K562 (cell line): ENCODE results near the gene ZNF831. TPM values are rescaled to one million over a fixed set of nuclear protein-coding genes. Genes with fewer than 3 reads are reported as not detected.

Experiments
- ATAC-seq: fragments of 200-7000 bp; cut with Tn5 transposase; 3 replicates; pipeline ENCODE4 v1.9.1; 2020; ENCODE audit warnings: moderate library complexity
- BruUV-seq: library from RNA; stranded (reverse); fragments of 400-500 nt; replicated peaks from 2 replicates; lab custom pipeline; 2021; lab: Mats Ljungman, UMichigan
- CTCF ChIA-PET: fragments of 300-600 bp; formaldehyde crosslinking; extraction: SDS; loops from one replicate; lab custom pipeline; 2021; ENCODE audit warnings: low intra/inter-chr PET ratio; lab: Yijun Ruan, JAX
- POLR2A ChIA-PET: fragments of 300-600, 350-650 bp; sonication (Branson Sonifier 250); formaldehyde crosslinking; extraction: SDS; loops from one replicate; lab custom pipeline; 2021; ENCODE audit warnings: antibody characterized with exemption, inconsistent platforms; lab: Yijun Ruan, JAX
- DNase-seq, 4 experiments: peaks; one replicate each; pipeline versions ENCODE4 v3.0.0 to v3.0.0-alpha.2; 2011 to 2018; ENCODE audit warnings: low spot score in 3 of 4, mixed read lengths in 3 of 4; ENCODE audit errors: extremely low read depth in 1 of 4
- FAIRE-seq: peaks from 2 replicates; lab custom pipeline; 2011; peaks lifted over from hg19 to GRCh38; lab: Jason Lieb, UNC
- H2AFZ ChIP-seq: 2 replicates; pipeline ENCODE4 v1.6.0; 2011; ENCODE audit warnings: low read depth, low read length, control low read depth, inconsistent platforms
- H3K27ac ChIP-seq: fragments of 200-600 bp; 3 replicates; pipeline ENCODE4 v1.8.0; 2011; ENCODE audit warnings: low read depth, mild to moderate bottlenecking, control low read depth, inconsistent platforms, low read length, moderate library complexity, mixed read lengths; ENCODE audit errors: extremely low read depth
- H3K27me3 ChIP-seq, 2 experiments: fragments of 300-600 bp in 1 of 2; 2 replicates in 1 of 2; 3 replicates in 1 of 2; pipeline versions ENCODE4 v1.6.0 to v1.8.0; 2011; ENCODE audit warnings: inconsistent platforms in 2 of 2, low read length in 2 of 2, mild to moderate bottlenecking in 1 of 2, mixed read lengths in 1 of 2, moderate library complexity in 1 of 2; ENCODE audit not compliant: control insufficient read depth in 2 of 2, insufficient read depth in 2 of 2
- H3K36me3 ChIP-seq: fragments of 300-600 bp; 3 replicates; pipeline ENCODE4 v1.8.0; 2011; ENCODE audit warnings: mild to moderate bottlenecking, low read length, inconsistent platforms; ENCODE audit not compliant: control insufficient read depth, insufficient read depth
- H3K4me1 ChIP-seq, 2 experiments: fragments of 200-600 bp in 1 of 2; replicated peaks in 1 of 2; 2 replicates in 1 of 2; 3 replicates in 1 of 2; pipeline versions ENCODE4 v1.5.1 to v1.8.0; 2011; ENCODE audit warnings: inconsistent platforms in 2 of 2, low read length in 2 of 2, mild to moderate bottlenecking in 1 of 2, mixed read lengths in 1 of 2, moderate library complexity in 1 of 2; ENCODE audit not compliant: control insufficient read depth in 2 of 2, insufficient read depth in 2 of 2
- H3K4me2 ChIP-seq: 2 replicates; pipeline ENCODE4 v1.6.1; 2011; ENCODE audit warnings: low read length, control low read depth, inconsistent platforms, mixed read lengths; ENCODE audit not compliant: insufficient read depth
- H3K4me3 ChIP-seq: fragments of 200-600 bp; sonication (generic), shearing (Covaris generic); 2 replicates; pipeline ENCODE4 v1.5.1; 2016; ENCODE audit warnings: control low read depth, inconsistent platforms
- H3K79me2 ChIP-seq: fragments of 200-600 bp; 3 replicates; pipeline ENCODE4 v1.8.0; 2011; ENCODE audit warnings: low read length, inconsistent platforms; ENCODE audit not compliant: control insufficient read depth, insufficient read depth
- H3K9ac ChIP-seq, 2 experiments: 2 replicates each; pipeline versions ENCODE4 v1.6.0 to v1.6.1; 2011; ENCODE audit warnings: low read depth in 2 of 2, low read length in 2 of 2, control low read depth in 1 of 2, inconsistent platforms in 1 of 2, mild to moderate bottlenecking in 1 of 2, mixed read lengths in 1 of 2; ENCODE audit not compliant: insufficient read depth in 1 of 2
- H3K9me1 ChIP-seq: one replicate; pipeline ENCODE4 v1.6.0; 2011; ENCODE audit warnings: inconsistent platforms, mild to moderate bottlenecking, low read length, moderate library complexity; ENCODE audit not compliant: control insufficient read depth, insufficient read depth
- H3K9me3 ChIP-seq: replicated peaks from 2 replicates; pipeline ENCODE4 v1.5.1; 2011; ENCODE audit warnings: low read depth, low read length, inconsistent platforms; ENCODE audit not compliant: control insufficient read depth, insufficient read depth
- H4K20me1 ChIP-seq: replicated peaks from 2 replicates; pipeline ENCODE4 v1.6.1; 2011; ENCODE audit warnings: low read length, inconsistent platforms, mixed read lengths; ENCODE audit not compliant: control insufficient read depth, insufficient read depth
- AFF1 ChIP-seq, 2 experiments: fragments of 450-650 bp; IDR thresholded peaks; 2 replicates each; pipeline ENCODE4 v1.6.1; 2018; ENCODE audit warnings: mild to moderate bottlenecking in 2 of 2, low read depth in 1 of 2; ENCODE audit not compliant: partially characterized antibody in 2 of 2
- CBFA2T3 ChIP-seq: fragments of 450-650 bp; IDR thresholded peaks from 2 replicates; pipeline ENCODE4 v1.6.1; 2017
- FOXJ2 ChIP-seq: fragments of 200-800 bp; sonication (Bioruptor generic); IDR thresholded peaks from 2 replicates; pipeline ENCODE4 v1.6.1; 2016; ENCODE audit warnings: missing genetic modification characterization, missing compliant biosample characterization
- NFIC ChIP-seq: fragments of 450-650 bp; IDR thresholded peaks from 2 replicates; pipeline ENCODE4 v1.6.1; 2017; ENCODE audit warnings: mild to moderate bottlenecking, inconsistent platforms
- WGBS: fragments of 100-300 bp; shearing (Covaris generic); methylation state at CpG from one replicate; pipeline ENCODE4 v1.1.6; 2016; ENCODE audit warnings: low coverage, mixed read lengths; ENCODE audit not compliant: insufficient coverage; ENCODE audit errors: missing lambda C conversion rate; 5-methylcytosine and 5-hydroxymethylcytosine counted together
- in situ Hi-C: fragments of 300-500 bp; cut with MboI; formaldehyde crosslinking; loops from 4 replicates; pipeline ENCODE4 v1.15.0; 2018; ENCODE audit warnings: inconsistent platforms, mixed read lengths
- intact Hi-C: fragments of 100-400 bp; cut with micrococcal nuclease; formaldehyde crosslinking; loops from 2 replicates; pipeline ENCODE4 v1.14.2; 2022
- polyA plus RNA-seq, 8 experiments: library from polyadenylated mRNA; depleted of rRNA in 4 of 8; stranded (reverse) in 5 of 8; unstranded in 3 of 8; fragments of >200 nt; fragmentation: Nextera tagmentation in 2 of 8; fragmentation: Illumina TruSeq in 1 of 8; extraction: Ambion mirVana in 2 of 8; extraction: Trizol in 1 of 8; gene quantifications; 2 replicates each; pipeline versions ENCODE4 v1.2.1 to v1.2.3, GENCODE V29; 2011 to 2014; ENCODE audit warnings: inconsistent platforms in 1 of 8, missing spikeins in 1 of 8
- total RNA-seq, 7 experiments: library from RNA; depleted of rRNA in 6 of 7; stranded (reverse); fragments of >200 nt in 6 of 7; fragmentation: Illumina TruSeq in 2 of 7; extraction: Trizol in 2 of 7; gene quantifications; 2 replicates each; pipeline versions ENCODE4 v1.2.1 to v1.2.3, GENCODE V29; 2011 to 2021; ENCODE audit warnings: low replicate concordance in 1 of 7

Gene ZNF831
- total and polyA plus RNA-seq, 9 of the 15 experiments (the other 6 are each of a cell fraction or from before 2014, with no cell fraction given), result not detected

DNA sequence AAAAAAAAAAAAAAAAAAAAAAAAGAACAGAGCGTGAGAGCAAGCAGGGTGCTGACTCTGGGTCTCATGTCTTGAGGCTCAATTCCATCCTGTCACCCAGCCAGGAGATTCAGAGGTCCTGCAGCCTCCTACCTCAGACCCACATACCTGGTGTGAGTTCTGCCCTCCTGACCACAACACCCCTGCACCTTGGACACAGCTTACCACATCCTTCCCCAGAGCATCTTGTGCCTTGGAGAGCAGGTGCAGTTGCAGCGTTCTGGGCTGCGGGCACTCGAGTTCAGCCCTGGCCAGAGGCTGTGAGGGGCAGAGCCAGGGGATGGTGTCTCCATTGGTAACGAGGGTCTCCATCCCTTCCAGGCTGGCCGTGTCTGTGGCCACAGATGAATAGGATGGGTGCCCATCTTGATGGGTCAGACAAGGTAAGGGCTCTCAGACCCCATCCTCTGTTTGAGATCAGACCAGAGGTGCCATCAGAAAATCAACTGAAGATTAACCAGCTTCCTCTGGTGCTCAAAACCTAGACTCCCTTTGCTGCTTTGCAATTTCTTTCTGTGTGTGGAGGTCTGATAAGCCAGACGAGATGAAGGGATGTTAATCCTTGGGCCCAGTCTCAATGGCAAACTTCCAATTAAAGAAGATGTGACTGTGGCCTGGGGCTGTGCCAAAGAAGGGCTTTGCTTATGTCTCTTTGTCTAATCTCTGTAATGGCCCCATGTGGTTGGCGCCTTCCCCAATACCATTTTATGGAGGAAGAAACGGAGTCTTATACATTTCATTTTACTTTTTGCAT, 14.7 kb upstream of the ZNF831 start:
- TF ChIP-seq NFIC (peak; percentile 48; the same call in 1 of the 2 replicates), CBFA2T3 (peak; percentile 45), FOXJ2 (tag) (no peak), AFF1 (IDR thresholded peaks at IDR 0.05; ENCODE audit: low read depth in 1 of 2, partially characterized antibody in 2 of 2) (no peak)
- TF ChIP-seq, all 486 proteins: peak for 2
- H3K4me3 ChIP-seq, result no peak overlapping the region

More for the DNA sequence above, 14.7 kb upstream of the ZNF831 start:
- peak in 1 of 4 experiments; percentile 9 for DNase-seq
- H3K9me3 ChIP-seq, result no peaks in the 10 kb centered on the region
- H3K36me3 ChIP-seq, result no peaks in the 10 kb centered on the region
- peaks cover 25% of the 10 kb centered on the region for H4K20me1 ChIP-seq
- no peak for ATAC-seq
- H3K4me1 ChIP-seq, result no peaks in the 10 kb centered on the region
- in situ Hi-C loops (no loop called here), intact Hi-C loops (no loop called here)
- no peaks in the 10 kb centered on the region for H3K79me2 ChIP-seq
- FAIRE-seq, result no peak
- H3K4me2 ChIP-seq, result no peak overlapping the region
- CTCF ChIA-PET, result no interaction called here
- peaks cover 25 to 67% of the 10 kb centered on the region in 2 experiments for H3K27me3 ChIP-seq
- H3K9ac ChIP-seq, result no peak overlapping the region
- H2AFZ ChIP-seq, result no peak overlapping the region
- no peak overlapping the region for H3K27ac ChIP-seq
- POLR2A ChIA-PET, result no interaction called here
- BruUV-seq, result no TSS peak
- H3K9me1 ChIP-seq, result no peaks in the 10 kb centered on the region
- 2% methylated on average over 9 of the region's 9 CpGs for WGBS
